Mesothelial cell of epicardium (in vitro differentiated cells): Measurements from ENCODE around the gene CTU2. TPM values are rescaled to one million over a fixed set of nuclear protein-coding genes. Genes with fewer than 3 reads are reported as not detected.

Experiments
- DNase-seq, 2 experiments: peaks; one replicate each; pipeline ENCODE4 v3.0.0; 2021; ENCODE audit warnings: low spot score in 2 of 2; ENCODE audit not compliant: unreplicated experiment in 2 of 2
- H3K27ac Mint-ChIP-seq: 2 replicates; pipeline ENCODE4 v1.8.0; 2021; ENCODE audit warnings: mixed read lengths
- H3K27me3 Mint-ChIP-seq: 2 replicates; pipeline ENCODE4 v1.8.0; 2021; ENCODE audit warnings: low read depth, mixed read lengths
- H3K36me3 Mint-ChIP-seq: 2 replicates; pipeline ENCODE4 v1.8.0; 2021; ENCODE audit warnings: mixed read lengths
- H3K4me1 Mint-ChIP-seq: 2 replicates; pipeline ENCODE4 v1.8.0; 2021; ENCODE audit warnings: mixed read lengths
- H3K4me3 Mint-ChIP-seq: 2 replicates; pipeline ENCODE4 v1.8.0; 2021; ENCODE audit warnings: mild to moderate bottlenecking, moderate library complexity, mixed read lengths
- H3K9me3 Mint-ChIP-seq: 2 replicates; pipeline ENCODE4 v1.8.0; 2021; ENCODE audit warnings: mixed read lengths
- CTCF ChIP-seq: fragments of 200-600 bp; sonication (generic); IDR thresholded peaks from one replicate; pipeline ENCODE4 v1.5.0; 2021; ENCODE audit warnings: antibody characterized with exemption; ENCODE audit not compliant: unreplicated experiment
- total RNA-seq: library from RNA; stranded (reverse); gene quantifications from 3 replicates; pipeline ENCODE4 v1.2.1, GENCODE V29; 2021

Gene CTU2
- total RNA-seq, 1 donor from 2014 or later: 22.2 TPM

- no peaks in the 10 kb centered on the region for H3K4me1 Mint-ChIP-seq
These were observed 27.5 kb downstream of the CTU2 start for GRCh38 chr16:88733630-88734360.

GRCh38 chr16:88734361-88734728 is 28.0 kb downstream of the CTU2 start:
- H3K36me3 Mint-ChIP-seq: peaks cover 9% of the 10 kb centered on the region
- no peak for TF ChIP-seq CTCF
- no peak overlapping the region for H3K27ac Mint-ChIP-seq
- H3K9me3 Mint-ChIP-seq: no peaks in the 10 kb centered on the region
- no peaks in the 10 kb centered on the region for H3K4me1 Mint-ChIP-seq
- H3K27me3 Mint-ChIP-seq: no peaks in the 10 kb centered on the region
- no peak for DNase-seq
- H3K4me3 Mint-ChIP-seq: no peak overlapping the region

More at GRCh38 chr16:88733630-88734360, 27.5 kb downstream of the CTU2 start:
- Mint-ChIP-seq H3K9me3 (no peaks in the 10 kb centered on the region), H3K27ac (no peak overlapping the region), H3K36me3 (peaks cover 9% of the 10 kb centered on the region), H3K4me3 (no peak overlapping the region), H3K27me3 (no peaks in the 10 kb centered on the region)
- no peak for TF ChIP-seq CTCF
- no peak for DNase-seq

- no peak for DNase-seq
- no peaks in the 10 kb centered on the region for H3K9me3 Mint-ChIP-seq
- H3K4me3 Mint-ChIP-seq: no peak overlapping the region
- peaks cover 5% of the 10 kb centered on the region for H3K36me3 Mint-ChIP-seq
- no peak for TF ChIP-seq CTCF
- H3K27ac Mint-ChIP-seq: no peak overlapping the region
- no peaks in the 10 kb centered on the region for H3K27me3 Mint-ChIP-seq
- no peaks in the 10 kb centered on the region for H3K4me1 Mint-ChIP-seq
These were observed 28.8 kb downstream of the CTU2 start for GRCh38 chr16:88735121-88735520.

- peaks cover 5% of the 10 kb centered on the region for H3K36me3 Mint-ChIP-seq
- no peak for TF ChIP-seq CTCF
- DNase-seq: no peak
- H3K9me3 Mint-ChIP-seq: no peaks in the 10 kb centered on the region
- H3K27me3 Mint-ChIP-seq: no peaks in the 10 kb centered on the region
- no peaks in the 10 kb centered on the region for H3K4me1 Mint-ChIP-seq
- H3K4me3 Mint-ChIP-seq: no peak overlapping the region
- no peak overlapping the region for H3K27ac Mint-ChIP-seq
These were observed 29.3 kb downstream of the CTU2 start for GRCh38 chr16:88735616-88736015.

- Mint-ChIP-seq H3K4me3 (no peak overlapping the region), H3K27me3 (no peaks in the 10 kb centered on the region), H3K4me1 (no peaks in the 10 kb centered on the region), H3K36me3 (peaks cover 3% of the 10 kb centered on the region), H3K27ac (no peak overlapping the region), H3K9me3 (no peaks in the 10 kb centered on the region)
- no peak for DNase-seq
- TF ChIP-seq CTCF: no peak
These were observed 29.8 kb downstream of the CTU2 start for GRCh38 chr16:88736088-88736487.
